Fibroblast of skin of right quadriceps (primary cell): ENCODE measurements around the gene LIPE.

Experiments
- DNase-seq: peaks from one replicate; pipeline ENCODE4 v3.0.0-alpha.2; 2013

LIPE gene

GRCh38 chr19:42375415-42376176, 51.6 kb downstream of the LIPE start:
- no peak for DNase-seq

- DNase-seq = no peak
Observed at GRCh38 chr19:42374826-42375376, 52.3 kb downstream of the LIPE start.

- no peak for DNase-seq
Observed at GRCh38 chr19:42370626-42371175, 56.5 kb downstream of the LIPE start.

- DNase-seq = no peak
Observed at GRCh38 chr19:42370068-42370520, 57.1 kb downstream of the LIPE start.

GRCh38 chr19:42369433-42370067, 57.6 kb downstream of the LIPE start:
- DNase-seq = no peak

- no peak for DNase-seq
Observed at GRCh38 chr19:42368765-42369164, 58.4 kb downstream of the LIPE start.

- DNase-seq = no peak
Observed at GRCh38 chr19:42368360-42368759, 58.8 kb downstream of the LIPE start.

GRCh38 chr19:42367929-42368328, 59.3 kb downstream of the LIPE start:
- DNase-seq = no peak

- DNase-seq = no peak
Observed at GRCh38 chr19:42366673-42367072, 60.5 kb downstream of the LIPE start.

GRCh38 chr19:42363614-42364346, 63.4 kb downstream of the LIPE start:
- no peak for DNase-seq

- DNase-seq = no peak
Observed at GRCh38 chr19:42362891-42363440, 64.2 kb downstream of the LIPE start.

GRCh38 chr19:42362342-42362741, 64.8 kb downstream of the LIPE start:
- no peak for DNase-seq

- DNase-seq = no peak
Observed at GRCh38 chr19:42361545-42361910, 65.7 kb downstream of the LIPE start.

- DNase-seq = no peak
Observed at GRCh38 chr19:42360787-42361544, 66.2 kb downstream of the LIPE start.

- no peak for DNase-seq
Observed at GRCh38 chr19:42357290-42357689, 69.9 kb downstream of the LIPE start.

GRCh38 chr19:42356686-42357085, 70.5 kb downstream of the LIPE start:
- DNase-seq = no peak

- no peak for DNase-seq
Observed at GRCh38 chr19:42355896-42356295, 71.3 kb downstream of the LIPE start.

GRCh38 chr19:42353341-42354015, 73.7 kb downstream of the LIPE start:
- DNase-seq = no peak

- DNase-seq = no peak
Observed at GRCh38 chr19:42352301-42353259, 74.6 kb downstream of the LIPE start.
